Sigmoid colon (tissue), 7 donors: ENCODE data around the gene KCNAB1. TPM values are rescaled to one million over a fixed set of nuclear protein-coding genes. Genes with fewer than 3 reads are reported as not detected.

ENCODE experiments used
- DNase-seq: peaks from one replicate; pipeline ENCODE4 v3.0.0-alpha.2; 2019
- H3K27ac ChIP-seq, 4 donors: fragments of 200-600 bp; sonication (generic); one replicate each; pipeline ENCODE4 v1.5.1; 2016 to 2019; ENCODE audit warnings: mild to moderate bottlenecking in 1 of 4
- H3K27me3 ChIP-seq, 3 donors: fragments of 200-600 bp; sonication (generic); one replicate each; pipeline ENCODE4 v1.5.1; 2019; ENCODE audit warnings: mild to moderate bottlenecking in 1 of 3
- H3K36me3 ChIP-seq, 4 donors: fragments of 200-600 bp; sonication (generic); one replicate each; pipeline ENCODE4 v1.5.1; 2016 to 2019
- H3K4me1 ChIP-seq, 4 donors: fragments of 200-600 bp; sonication (generic); one replicate each; pipeline ENCODE4 v1.5.1; 2017 to 2019
- H3K4me3 ChIP-seq, 4 donors: fragments of 200-600 bp; sonication (generic); one replicate each; pipeline ENCODE4 v1.5.1; 2017 to 2019; ENCODE audit warnings: mild to moderate bottlenecking in 2 of 4, moderate library complexity in 1 of 4
- H3K9me3 ChIP-seq, 4 donors: fragments of 200-600 bp in 3 of 4; sonication (generic) in 3 of 4; one replicate each; pipeline versions ENCODE4 v1.5.1 to v1.6.1; 2013 to 2019
- CTCF ChIP-seq, 4 experiments: fragments of 450-650 bp in 3 of 4; fragments of 200-600 bp in 1 of 4; IDR thresholded peaks; one replicate each; pipeline ENCODE4 v1.5.1; 2016 to 2019; ENCODE audit warnings: antibody characterized with exemption in 4 of 4, mild to moderate bottlenecking in 3 of 4, moderate library complexity in 2 of 4
- EP300 ChIP-seq, 4 donors: sonication (generic); formaldehyde crosslinking; IDR thresholded peaks; one replicate each; pipeline ENCODE4 v1.6.1; 2017; ENCODE audit warnings: antibody characterized with exemption in 4 of 4
- POLR2A ChIP-seq, 2 donors: fragments of 450-650 bp; IDR thresholded peaks; one replicate each; pipeline ENCODE4 v1.6.1; 2016; ENCODE audit warnings: antibody characterized with exemption in 2 of 2, mild to moderate bottlenecking in 2 of 2, moderate library complexity in 2 of 2
- POLR2AphosphoS5 ChIP-seq, 4 donors: sonication (generic); formaldehyde crosslinking; IDR thresholded peaks; one replicate each; pipeline ENCODE4 v1.6.1; 2017; ENCODE audit warnings: antibody characterized with exemption in 4 of 4
- WGBS, 2 donors: extraction: QIAGEN DNeasy Blood & Tissue Kit; methylation state at CpG; one replicate each; pipeline ENCODE4 v1.1.7; 2013; 5-methylcytosine and 5-hydroxymethylcytosine counted together
- intact Hi-C: fragments of 100-400 bp; cut with DNase I; formaldehyde crosslinking; loops from one replicate; pipeline ENCODE4 v1.15.1; 2023
- polyA plus RNA-seq, 3 donors: library from polyadenylated mRNA; stranded (reverse); fragments of 200-250 nt; gene quantifications; one replicate each; pipeline ENCODE4 v1.2.3, GENCODE V29; 2013
- total RNA-seq, 4 donors: library from RNA; depleted of rRNA; stranded (reverse); fragments of >200 nt; gene quantifications; one replicate each; pipeline ENCODE4 v1.1.0, GENCODE V29; 2016
- donor health status: healthy with polysubstance abuse.
- donor health status: Bipolar disorder and iron deficiency.
- donor health status: healthy.

Gene KCNAB1
- total and polyA plus RNA-seq, 7 donors: 1.2 to 5.0 (median 4.3) TPM; not detected in 2

- H3K27me3 ChIP-seq: no peaks in the 10 kb centered on the region
- H3K4me3 ChIP-seq: no peak overlapping the region
- H3K27ac ChIP-seq: peak overlapping the region in 3 of 4 donors; percentile 25 to 50 (median 35)
- no peaks in the 10 kb centered on the region for H3K9me3 ChIP-seq
- no peak for TF ChIP-seq CTCF (IDR thresholded peaks at IDR 0.05)
- no peak for TF ChIP-seq POLR2AphosphoS5 (IDR thresholded peaks at IDR 0.05)
- TF ChIP-seq POLR2A (IDR thresholded peaks at IDR 0.05): no peak
- TF ChIP-seq EP300 (IDR thresholded peaks at IDR 0.05): no peak
- H3K4me1 ChIP-seq: peaks cover 0 to 27% (median 18%) of the 10 kb centered on the region in 4 donors
- 59 to 76% methylated on average over 1 of the region's 1 CpG for WGBS, 2 donors
- no peak for DNase-seq
- intact Hi-C loops: no loop called here
- H3K36me3 ChIP-seq: no peaks in the 10 kb centered on the region
These were observed 396.6 kb downstream of the KCNAB1 start for GRCh38 chr3:156516961-156517360.

- H3K9me3 ChIP-seq: no peaks in the 10 kb centered on the region
- H3K27ac ChIP-seq: peak overlapping the region in 1 of 4 donors; percentile 10
- H3K4me1 ChIP-seq: peaks cover 0 to 27% (median 18%) of the 10 kb centered on the region in 4 donors
- no peaks in the 10 kb centered on the region for H3K36me3 ChIP-seq
- intact Hi-C loops: no loop called here
- TF ChIP-seq CTCF (IDR thresholded peaks at IDR 0.05) (no peak), POLR2AphosphoS5 (IDR thresholded peaks at IDR 0.05) (peak in 1 of 4 donors; percentile 27)
- DNase-seq: no peak
- no peak overlapping the region for H3K4me3 ChIP-seq
- no peaks in the 10 kb centered on the region for H3K27me3 ChIP-seq
These were observed 398.3 kb downstream of the KCNAB1 start for GRCh38 chr3:156518726-156519125.

GRCh38 chr3:156519758-156520162 is 399.4 kb downstream of the KCNAB1 start:
- 80 to 81% methylated on average over 1 of the region's 1 CpG for WGBS, 2 donors
- Histone ChIP-seq H3K4me3 (no peak overlapping the region), H3K36me3 (no peaks in the 10 kb centered on the region), H3K4me1 (peaks cover 0 to 27% (median 18%) of the 10 kb centered on the region in 4 donors), H3K27me3 (no peaks in the 10 kb centered on the region), H3K27ac (no peak overlapping the region), H3K9me3 (no peaks in the 10 kb centered on the region)
- TF ChIP-seq CTCF (IDR thresholded peaks at IDR 0.05): no peak
- no peak for TF ChIP-seq EP300 (IDR thresholded peaks at IDR 0.05)
- no peak for TF ChIP-seq POLR2A (IDR thresholded peaks at IDR 0.05)
- TF ChIP-seq POLR2AphosphoS5 (IDR thresholded peaks at IDR 0.05): no peak
- DNase-seq: no peak
- intact Hi-C loops: no loop called here

DNA sequence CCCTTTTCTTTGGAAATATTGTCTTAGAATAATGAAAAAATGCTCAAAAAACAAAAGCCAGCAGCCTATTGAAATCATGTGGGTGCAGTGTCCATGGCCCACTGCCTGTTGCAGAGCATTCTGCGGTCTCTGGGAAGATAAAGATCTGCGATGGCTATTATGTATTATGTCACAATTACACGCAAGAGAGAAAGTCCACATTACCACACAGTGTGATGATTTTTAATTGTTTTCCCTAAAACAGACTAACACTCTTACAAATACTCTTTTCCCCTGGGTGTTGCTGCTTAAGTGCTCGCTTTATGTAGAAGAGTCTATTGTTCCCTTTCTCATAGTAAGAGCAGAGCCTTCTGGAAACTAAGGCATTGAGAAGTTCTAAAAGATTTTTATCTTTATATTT is 402.3 kb downstream of the KCNAB1 start:
- H3K36me3 ChIP-seq: no peaks in the 10 kb centered on the region
- WGBS, 2 donors: 87 to 98% methylated on average over 4 of the region's 4 CpGs
- H3K27ac ChIP-seq: no peak overlapping the region
- no peak for DNase-seq
- no peaks in the 10 kb centered on the region for H3K9me3 ChIP-seq
- H3K27me3 ChIP-seq: no peaks in the 10 kb centered on the region
- intact Hi-C loops: no loop called here
- peaks cover 0 to 10% (median 4%) of the 10 kb centered on the region in 4 donors for H3K4me1 ChIP-seq
- H3K4me3 ChIP-seq: no peak overlapping the region
- TF ChIP-seq POLR2AphosphoS5 (IDR thresholded peaks at IDR 0.05) (no peak), EP300 (IDR thresholded peaks at IDR 0.05) (no peak), CTCF (IDR thresholded peaks at IDR 0.05) (no peak), POLR2A (IDR thresholded peaks at IDR 0.05) (no peak)

- intact Hi-C loops: no loop called here
- no peaks in the 10 kb centered on the region for H3K9me3 ChIP-seq
- TF ChIP-seq POLR2AphosphoS5 (IDR thresholded peaks at IDR 0.05) (no peak), EP300 (IDR thresholded peaks at IDR 0.05) (no peak), CTCF (IDR thresholded peaks at IDR 0.05) (no peak), POLR2A (IDR thresholded peaks at IDR 0.05) (no peak)
- no peaks in the 10 kb centered on the region for H3K27me3 ChIP-seq
- no peak overlapping the region for H3K27ac ChIP-seq
- H3K4me1 ChIP-seq: no peaks in the 10 kb centered on the region
- no peak for DNase-seq
- H3K36me3 ChIP-seq: no peaks in the 10 kb centered on the region
- H3K4me3 ChIP-seq: no peak overlapping the region
- 92 to 96% methylated on average over 1 of the region's 1 CpG for WGBS, 2 donors
These were observed 405.4 kb downstream of the KCNAB1 start for GRCh38 chr3:156525808-156526207.
